HepG2 (cell line): Measurements from ENCODE around the gene ANKS1B. TPM values are rescaled to one million over a fixed set of nuclear protein-coding genes. Genes with fewer than 3 reads are reported as not detected.

ENCODE experiments used
- ATAC-seq: fragments of 200-7000 bp; cut with Tn5 transposase; 3 replicates; pipeline ENCODE4 v1.9.1; 2020; ENCODE audit warnings: mild to moderate bottlenecking, moderate library complexity
- BruUV-seq: library from RNA; stranded (reverse); fragments of 400-500 nt; replicated peaks from 2 replicates; lab custom pipeline; 2021; lab: Mats Ljungman, UMichigan
- CTCF ChIA-PET: fragments of 300-600 bp; formaldehyde crosslinking; extraction: SDS; loops from one replicate; lab custom pipeline; 2021; ENCODE audit warnings: low total read pairs, inconsistent platforms, low intra/inter-chr PET ratio; lab: Yijun Ruan, JAX
- POLR2A ChIA-PET: fragments of 350-600 bp; sonication (Branson Sonifier 250); formaldehyde crosslinking; loops from one replicate; lab custom pipeline; 2020; ENCODE audit warnings: antibody characterized with exemption, inconsistent platforms; lab: Yijun Ruan, JAX
- DNase-seq: peaks from one replicate; pipeline ENCODE4 v3.0.0-alpha.2; 2015; ENCODE audit warnings: low spot score
- FAIRE-seq: peaks from 3 replicates; lab custom pipeline; 2011; peaks lifted over from hg19 to GRCh38; lab: Jason Lieb, UNC
- H2AFZ ChIP-seq: one replicate; pipeline ENCODE4 v1.6.1; 2011; ENCODE audit warnings: low read length, inconsistent platforms
- H3K27ac ChIP-seq: fragments of 300-600 bp; 3 replicates; pipeline ENCODE4 v1.8.0; 2011; ENCODE audit warnings: mixed run types, mild to moderate bottlenecking, mixed read lengths, low read length, inconsistent platforms; ENCODE audit not compliant: insufficient read depth; ENCODE audit errors: extremely low read length
- H3K27me3 ChIP-seq, 2 experiments: fragments of 200-600 bp in 1 of 2; 2 replicates in 1 of 2; 3 replicates in 1 of 2; pipeline versions ENCODE4 v1.6.0 to v1.8.0; 2011; ENCODE audit warnings: low read length in 2 of 2, mild to moderate bottlenecking in 2 of 2, moderate library complexity in 2 of 2, inconsistent platforms in 1 of 2; ENCODE audit not compliant: insufficient read depth in 2 of 2, control insufficient read depth in 1 of 2
- H3K36me3 ChIP-seq, 2 experiments: fragments of 200-600 bp in 1 of 2; replicated peaks in 1 of 2; 2 replicates in 1 of 2; 3 replicates in 1 of 2; pipeline versions ENCODE4 v1.5.1 to v1.8.0; 2011; ENCODE audit warnings: low read length in 2 of 2, inconsistent platforms in 1 of 2; ENCODE audit not compliant: insufficient read depth in 2 of 2, control insufficient read depth in 1 of 2
- H3K4me1 ChIP-seq: 2 replicates; pipeline ENCODE4 v1.5.1; 2012; ENCODE audit warnings: low read length, inconsistent platforms; ENCODE audit not compliant: insufficient read depth
- H3K4me2 ChIP-seq: 2 replicates; pipeline ENCODE4 v1.6.0; 2011; ENCODE audit warnings: low read depth, low read length, inconsistent platforms
- H3K4me3 ChIP-seq, 3 experiments: fragments of 200-600 bp in 1 of 3; sonication (generic), shearing (Covaris generic) in 1 of 3; replicated peaks in 1 of 3; 2 replicates each; pipeline ENCODE4 v1.5.1; 2011 to 2016; ENCODE audit warnings: low read length in 3 of 3, inconsistent platforms in 2 of 3, low read depth in 2 of 3, mild to moderate bottlenecking in 2 of 3, control low read depth in 1 of 3, mixed read lengths in 1 of 3; ENCODE audit not compliant: insufficient read depth in 1 of 3
- H3K79me2 ChIP-seq: one replicate; pipeline ENCODE4 v1.6.1; 2011; ENCODE audit warnings: low read length, inconsistent platforms; ENCODE audit not compliant: insufficient read depth
- H3K9ac ChIP-seq: 2 replicates; pipeline ENCODE4 v1.6.0; 2011; ENCODE audit warnings: mild to moderate bottlenecking, low read depth, low read length, inconsistent platforms; ENCODE audit not compliant: insufficient read depth
- H3K9me3 ChIP-seq: 2 replicates; pipeline ENCODE4 v1.5.1; 2012; ENCODE audit warnings: mild to moderate bottlenecking, low read length
- H4K20me1 ChIP-seq: 2 replicates; pipeline ENCODE4 v1.6.0; 2011; ENCODE audit warnings: inconsistent platforms, mild to moderate bottlenecking, low read length, moderate library complexity; ENCODE audit not compliant: insufficient read depth
- EP300 ChIP-seq, 3 experiments: sonication (generic) in 1 of 3; formaldehyde crosslinking in 1 of 3; IDR thresholded peaks; 2 replicates each; pipeline versions ENCODE4 v1.5.1 to v1.6.1; 2011 to 2020; ENCODE audit warnings: low read depth in 2 of 3, low read length in 2 of 3, borderline replicate concordance in 1 of 3, improper control_type of control experiment in 1 of 3, mild to moderate bottlenecking in 1 of 3, missing genetic modification reagents in 1 of 3, moderate library complexity in 1 of 3
- SRSF1 ChIP-seq: fragments of 200-400 bp; formaldehyde crosslinking; optimal IDR thresholded peaks from 2 replicates; pipeline ENCODE3; 2017; ENCODE audit warnings: mild to moderate bottlenecking, low read depth, low read length, moderate library complexity
- STAT5B ChIP-seq: sonication (generic); formaldehyde crosslinking; IDR thresholded peaks from 2 replicates; pipeline ENCODE4 v1.4.0; 2020; ENCODE audit warnings: missing genetic modification reagents
- ZEB1 ChIP-seq: IDR thresholded peaks from 2 replicates; pipeline ENCODE4 v1.6.1; 2012; ENCODE audit warnings: mild to moderate bottlenecking, low read depth, inconsistent platforms; ENCODE audit not compliant: insufficient replicate concordance
- ZNF629 ChIP-seq: sonication (generic); formaldehyde crosslinking; conservative IDR thresholded peaks from 2 replicates; pipeline ENCODE4 v1.5.0; 2020; ENCODE audit warnings: missing genetic modification reagents
- WGBS: methylation state at CpG from one replicate; pipeline ENCODE4 v1.1.6; 2017; ENCODE audit warnings: low lambda C conversion rate; 5-methylcytosine and 5-hydroxymethylcytosine counted together
- in situ Hi-C: cut with HindIII; loops from 2 replicates; pipeline ENCODE4 v1.10.0; 2017; ENCODE audit warnings: low pct_unique_long_range_greater_than_20kb; ENCODE audit not compliant: extremely low pct_ligation_motif_present
- intact Hi-C: fragments of 100-400 bp; cut with micrococcal nuclease; formaldehyde crosslinking; loops from one replicate; pipeline ENCODE4 v1.10.0; 2022; ENCODE audit not compliant: unreplicated experiment
- polyA plus RNA-seq, 8 experiments: library from polyadenylated mRNA; depleted of rRNA in 3 of 8; stranded (reverse) in 7 of 8; unstranded in 1 of 8; fragments of >200 nt; fragmentation: Illumina TruSeq in 4 of 8; extraction: Trizol in 4 of 8; gene quantifications; 2 replicates each; pipeline versions ENCODE4 v1.2.1 to v1.2.3, GENCODE V29; 2011 to 2016; ENCODE audit warnings: low read depth in 4 of 8, missing spikeins in 1 of 8, mixed read lengths in 1 of 8; ENCODE audit not compliant: insufficient read depth in 1 of 8
- total RNA-seq, 5 experiments: library from RNA; depleted of rRNA; stranded (reverse); fragments of >200 nt; fragmentation: Illumina TruSeq; extraction: Trizol; gene quantifications; 2 replicates each; pipeline ENCODE4 v1.2.3, GENCODE V29; 2016; ENCODE audit warnings: low read depth in 1 of 5
- TF ChIP-seq, protein P1 (sequence below): sonication (generic); formaldehyde crosslinking; IDR thresholded peaks from 2 replicates; pipeline ENCODE4 v1.4.0; 2020; ENCODE audit warnings: mild to moderate bottlenecking, missing genetic modification reagents

Gene ANKS1B
- total and polyA plus RNA-seq, 2 of the 13 experiments (the other 11 are each of a cell fraction or from before 2014, with no cell fraction given): 0.15 TPM; not detected in 1

- POLR2A ChIA-PET: no interaction called here
- no peaks in the 10 kb centered on the region for H3K9me3 ChIP-seq
- in situ Hi-C loops: no loop called here
- H3K36me3 ChIP-seq: no peaks in the 10 kb centered on the region
- no TSS peak for BruUV-seq
- no peak overlapping the region for H3K4me2 ChIP-seq
- TF ChIP-seq, protein P1, sequence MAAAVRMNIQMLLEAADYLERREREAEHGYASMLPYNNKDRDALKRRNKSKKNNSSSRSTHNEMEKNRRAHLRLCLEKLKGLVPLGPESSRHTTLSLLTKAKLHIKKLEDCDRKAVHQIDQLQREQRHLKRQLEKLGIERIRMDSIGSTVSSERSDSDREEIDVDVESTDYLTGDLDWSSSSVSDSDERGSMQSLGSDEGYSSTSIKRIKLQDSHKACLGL (CRISPR knock-in tag): no peak
- TF ChIP-seq ZNF629 (no peak), STAT5B (CRISPR knock-in tag) (no peak)
- TF ChIP-seq, all 625 proteins: peak for 0
- Histone ChIP-seq H3K4me3 (no peak overlapping the region), H3K79me2 (no peaks in the 10 kb centered on the region), H3K27me3 (no peaks in the 10 kb centered on the region), H4K20me1 (no peaks in the 10 kb centered on the region), H3K4me1 (no peaks in the 10 kb centered on the region), H2AFZ (no peak overlapping the region), H3K9ac (no peak overlapping the region), H3K27ac (no peak overlapping the region)
- no peak for DNase-seq
- CTCF ChIA-PET: no interaction called here
- no peak for FAIRE-seq
- intact Hi-C loops: no loop called here
- WGBS: 0% methylated on average over 2 of the region's 2 CpGs
- no peak for ATAC-seq
Observed at GRCh38 chr12:99522456-99522855, 462.3 kb downstream of the ANKS1B start.

GRCh38 chr12:99521664-99522063 lies 463.1 kb downstream of the ANKS1B start:
- intact Hi-C loops (no loop called here), in situ Hi-C loops (no loop called here)
- ATAC-seq: no peak
- Histone ChIP-seq H2AFZ (no peak overlapping the region), H4K20me1 (no peaks in the 10 kb centered on the region), H3K4me1 (no peaks in the 10 kb centered on the region), H3K9ac (no peak overlapping the region), H3K4me2 (no peak overlapping the region), H3K4me3 (no peak overlapping the region), H3K36me3 (no peaks in the 10 kb centered on the region), H3K9me3 (no peaks in the 10 kb centered on the region), H3K27me3 (no peaks in the 10 kb centered on the region), H3K79me2 (no peaks in the 10 kb centered on the region), H3K27ac (no peak overlapping the region)
- ChIA-PET CTCF (no interaction called here), POLR2A (no interaction called here)
- DNase-seq: no peak
- TF ChIP-seq ZEB1: no peak
- no peak for TF ChIP-seq EP300 (IDR thresholded peaks at IDR 0.05; ENCODE audit: low read depth in 2 of 2, low read length in 2 of 2)
- no peak for TF ChIP-seq EP300 (CRISPR knock-in tag; IDR thresholded peaks at IDR 0.05; ENCODE audit: borderline replicate concordance)
- no peak for TF ChIP-seq SRSF1
- no peak for FAIRE-seq
- WGBS: 6% methylated on average over 2 of the region's 3 CpGs
- BruUV-seq: no TSS peak
